ENCODE data around the gene C1QTNF12.

C1QTNF12 gene

GRCh38 chr1:1216770-1217620 is 29.5 kb downstream of the C1QTNF12 start:
- H3K27ac ChIP-seq: no peak overlapping the region
- TF ChIP-seq ZFX (IDR thresholded peaks at IDR 0.05) (no peak), CTCF (conservative IDR thresholded peaks at IDR 0.05) (no peak)

GRCh38 chr1:1215881-1216605 is 30.5 kb downstream of the C1QTNF12 start:
- H3K27ac ChIP-seq: no peak overlapping the region
- no peak for TF ChIP-seq CTCF (conservative IDR thresholded peaks at IDR 0.05)
- TF ChIP-seq ZFX (IDR thresholded peaks at IDR 0.05): no peak

- no peak overlapping the region for H3K27ac ChIP-seq
- no peak for TF ChIP-seq CTCF (conservative IDR thresholded peaks at IDR 0.05)
- no peak for TF ChIP-seq ZFX (IDR thresholded peaks at IDR 0.05)
Measured at GRCh38 chr1:1215080-1215676, 31.3 kb downstream of the C1QTNF12 start.

- H3K27ac ChIP-seq: no peak within 1 kb of the TSS
- TF ChIP-seq ZFX (IDR thresholded peaks at IDR 0.05) (no peak), CTCF (conservative IDR thresholded peaks at IDR 0.05) (no peak)
Measured at GRCh38 chr1:1213345-1214265, 32.9 kb downstream of the C1QTNF12 start, which contains the start of gene TNFRSF4. TNFRSF4 (minus strand) TSS chr1:1214153; CDS start chr1:1214127, 26 bp downstream.

- TF ChIP-seq CTCF (conservative IDR thresholded peaks at IDR 0.05) (no peak), ZFX (IDR thresholded peaks at IDR 0.05) (no peak)
Measured at GRCh38 chr1:1212780-1213344, 33.7 kb downstream of the C1QTNF12 start.

GRCh38 chr1:1211541-1212441 is 34.7 kb downstream of the C1QTNF12 start:
- TF ChIP-seq ZFX (IDR thresholded peaks at IDR 0.05) (no peak), CTCF (conservative IDR thresholded peaks at IDR 0.05) (no peak)
- H3K27ac ChIP-seq: no peak overlapping the region

More at GRCh38 chr1:1212780-1213344, 33.7 kb downstream of the C1QTNF12 start:
- H3K27ac ChIP-seq: no peak overlapping the region

Data from C4-2B (cell line).